Osteoblast (primary cell): Measurements from ENCODE around the gene NUP85. TPM values are rescaled to one million over a fixed set of nuclear protein-coding genes. Genes with fewer than 3 reads are reported as not detected.

Source experiments
- DNase-seq: peaks from one replicate; pipeline ENCODE4 v3.0.0; 2011; ENCODE audit warnings: low spot score, mixed read lengths; ENCODE audit not compliant: insufficient read length; ENCODE audit errors: missing footprints
- H2AFZ ChIP-seq: 2 replicates; pipeline ENCODE4 v1.6.0; 2011; ENCODE audit warnings: mild to moderate bottlenecking, low read length
- H3K27ac ChIP-seq: 2 replicates; pipeline ENCODE4 v1.5.1; 2011; ENCODE audit warnings: mild to moderate bottlenecking, low read depth, low read length, moderate library complexity
- H3K27me3 ChIP-seq: 2 replicates; pipeline ENCODE4 v1.6.0; 2012; ENCODE audit warnings: mild to moderate bottlenecking, control low read depth, inconsistent platforms, low read length, moderate library complexity; ENCODE audit not compliant: insufficient read depth
- H3K36me3 ChIP-seq: 2 replicates; pipeline ENCODE4 v1.5.1; 2011; ENCODE audit warnings: mild to moderate bottlenecking, low read length, control low read depth, moderate library complexity; ENCODE audit not compliant: insufficient read depth
- H3K4me1 ChIP-seq: 2 replicates; pipeline ENCODE4 v1.5.1; 2011; ENCODE audit warnings: mild to moderate bottlenecking, low read length, control low read depth, moderate library complexity; ENCODE audit not compliant: insufficient read depth
- H3K4me2 ChIP-seq: 2 replicates; pipeline ENCODE4 v1.6.0; 2011; ENCODE audit warnings: mild to moderate bottlenecking, low read length; ENCODE audit not compliant: insufficient read depth
- H3K4me3 ChIP-seq: fragments of 200-600 bp; sonication (generic); 3 replicates; pipeline ENCODE4 v1.5.1; 2012; ENCODE audit warnings: mild to moderate bottlenecking, low read length, inconsistent platforms; ENCODE audit not compliant: insufficient read depth
- H3K79me2 ChIP-seq: 2 replicates; pipeline ENCODE4 v1.6.0; 2012; ENCODE audit warnings: mild to moderate bottlenecking, low read length, control low read depth, inconsistent platforms; ENCODE audit not compliant: insufficient read depth
- H3K9me3 ChIP-seq: 2 replicates; pipeline ENCODE4 v1.5.1; 2011; ENCODE audit warnings: low read depth, low read length, control low read depth
- H4K20me1 ChIP-seq: 2 replicates; pipeline ENCODE4 v1.6.0; 2012; ENCODE audit warnings: mild to moderate bottlenecking, low read length, control low read depth; ENCODE audit not compliant: insufficient read depth
- total RNA-seq: library from RNA; depleted of rRNA; stranded (reverse); fragments of >200 nt; gene quantifications from 2 replicates; pipeline ENCODE4 v1.2.3, GENCODE V29; 2012
- TF ChIP-seq, protein P1 (sequence below): IDR thresholded peaks from 2 replicates; pipeline ENCODE4 v1.5.1; 2011; ENCODE audit warnings: mild to moderate bottlenecking, low read depth, low read length, moderate library complexity; ENCODE audit errors: extremely low read depth

NUP85 gene
- total RNA-seq, 1 donor = 26.4 TPM

GRCh38 chr17:75271233-75271954 lies 65.9 kb downstream of the NUP85 start:
- no peaks in the 10 kb centered on the region for H3K79me2 ChIP-seq
- H3K27me3 ChIP-seq = no peaks in the 10 kb centered on the region
- H3K27ac ChIP-seq = peak overlapping the region; percentile 28
- TF ChIP-seq, protein P1, sequence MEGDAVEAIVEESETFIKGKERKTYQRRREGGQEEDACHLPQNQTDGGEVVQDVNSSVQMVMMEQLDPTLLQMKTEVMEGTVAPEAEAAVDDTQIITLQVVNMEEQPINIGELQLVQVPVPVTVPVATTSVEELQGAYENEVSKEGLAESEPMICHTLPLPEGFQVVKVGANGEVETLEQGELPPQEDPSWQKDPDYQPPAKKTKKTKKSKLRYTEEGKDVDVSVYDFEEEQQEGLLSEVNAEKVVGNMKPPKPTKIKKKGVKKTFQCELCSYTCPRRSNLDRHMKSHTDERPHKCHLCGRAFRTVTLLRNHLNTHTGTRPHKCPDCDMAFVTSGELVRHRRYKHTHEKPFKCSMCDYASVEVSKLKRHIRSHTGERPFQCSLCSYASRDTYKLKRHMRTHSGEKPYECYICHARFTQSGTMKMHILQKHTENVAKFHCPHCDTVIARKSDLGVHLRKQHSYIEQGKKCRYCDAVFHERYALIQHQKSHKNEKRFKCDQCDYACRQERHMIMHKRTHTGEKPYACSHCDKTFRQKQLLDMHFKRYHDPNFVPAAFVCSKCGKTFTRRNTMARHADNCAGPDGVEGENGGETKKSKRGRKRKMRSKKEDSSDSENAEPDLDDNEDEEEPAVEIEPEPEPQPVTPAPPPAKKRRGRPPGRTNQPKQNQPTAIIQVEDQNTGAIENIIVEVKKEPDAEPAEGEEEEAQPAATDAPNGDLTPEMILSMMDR = peak; percentile 40
- DNase-seq = peak; percentile 100
- H3K4me3 ChIP-seq = peak overlapping the region; percentile 90
- peaks cover 48% of the 10 kb centered on the region for H3K4me1 ChIP-seq
- H4K20me1 ChIP-seq = peaks cover 6% of the 10 kb centered on the region
- H3K36me3 ChIP-seq = peaks cover under 1% of the 10 kb centered on the region
- H2AFZ ChIP-seq = peak overlapping the region; percentile 84
- H3K4me2 ChIP-seq = peak overlapping the region; percentile 95
- H3K9me3 ChIP-seq = no peaks in the 10 kb centered on the region

- Histone ChIP-seq H3K4me3 (peak overlapping the region; percentile 90), H3K4me1 (peaks cover 43% of the 10 kb centered on the region), H3K36me3 (no peaks in the 10 kb centered on the region), H3K27ac (peak overlapping the region; percentile 45), H3K27me3 (no peaks in the 10 kb centered on the region), H2AFZ (peak overlapping the region; percentile 41), H3K9me3 (no peaks in the 10 kb centered on the region), H3K4me2 (peak overlapping the region; percentile 95), H3K79me2 (no peaks in the 10 kb centered on the region), H4K20me1 (peaks cover 6% of the 10 kb centered on the region)
- TF ChIP-seq, protein P1 = no peak
- DNase-seq = peak; percentile 98
Measured at GRCh38 chr17:75271955-75272847, 66.7 kb downstream of the NUP85 start.

- Histone ChIP-seq H3K27ac (no peak overlapping the region), H3K4me3 (no peak overlapping the region), H3K36me3 (no peaks in the 10 kb centered on the region), H2AFZ (no peak overlapping the region), H4K20me1 (peaks cover 6% of the 10 kb centered on the region), H3K79me2 (no peaks in the 10 kb centered on the region), H3K4me2 (peak overlapping the region; percentile 95), H3K9me3 (no peaks in the 10 kb centered on the region), H3K27me3 (no peaks in the 10 kb centered on the region), H3K4me1 (peaks cover 43% of the 10 kb centered on the region)
- DNase-seq = no peak
- TF ChIP-seq, protein P1 = no peak
Measured at GRCh38 chr17:75272848-75273184, 67.3 kb downstream of the NUP85 start.
